HG03575 (cell line): ENCODE measurements around the gene C4orf33.
"Not testable (repeated sequence)": the region's sequence is repeated elsewhere in the genome, so short reads cannot be mapped to it uniquely, and the experiment has no call there.

Experiments
- ATAC-seq: cut with Tn5 transposase; IDR thresholded peaks from one replicate; pipeline ENCODE4 v1.9.1; 2021; ENCODE audit not compliant: unreplicated experiment, insufficient number of reproducible peaks, low FRiP score; ENCODE audit errors: extremely low read depth

The C4orf33 gene

DNA sequence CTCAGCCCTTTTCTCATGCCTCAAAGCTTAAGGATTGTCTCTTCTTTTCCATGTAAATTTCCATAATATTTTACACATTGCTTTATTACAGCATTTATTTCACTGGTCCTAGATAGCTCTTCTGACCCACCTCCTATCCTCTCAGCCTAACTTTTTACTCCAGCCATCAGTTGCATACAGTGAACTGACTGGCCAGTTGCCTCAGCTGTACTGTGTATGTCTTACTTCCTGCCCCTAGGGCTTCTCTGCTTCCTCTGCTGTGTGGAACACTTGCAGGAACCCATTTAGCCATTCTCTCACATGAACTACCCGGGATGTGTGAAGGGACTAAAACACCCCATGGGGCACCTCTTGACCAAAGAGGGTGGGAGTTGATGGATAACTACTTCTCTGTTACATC is 18.0 kb downstream of the C4orf33 start:
- ATAC-seq = no peak

DNA sequence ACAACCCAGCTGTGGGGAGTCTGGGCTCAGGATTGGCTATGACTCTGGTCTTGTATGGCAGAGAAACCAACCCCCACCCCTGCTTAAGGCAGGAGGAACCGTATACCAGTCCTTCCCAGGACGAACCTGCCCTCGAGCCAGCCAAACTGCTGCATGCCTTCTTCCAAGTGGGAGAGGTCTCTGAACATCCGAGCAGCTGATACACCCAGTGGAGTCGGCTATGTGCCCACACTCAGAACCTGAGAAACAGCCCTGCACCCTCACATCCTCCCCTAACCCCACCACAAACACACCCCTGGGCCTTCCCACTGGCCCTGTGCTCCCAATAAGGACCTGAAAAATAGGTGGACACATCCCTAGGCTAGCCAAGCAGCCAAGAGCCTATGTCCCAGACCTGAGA is 21.8 kb downstream of the C4orf33 start:
- no peak for ATAC-seq

DNA sequence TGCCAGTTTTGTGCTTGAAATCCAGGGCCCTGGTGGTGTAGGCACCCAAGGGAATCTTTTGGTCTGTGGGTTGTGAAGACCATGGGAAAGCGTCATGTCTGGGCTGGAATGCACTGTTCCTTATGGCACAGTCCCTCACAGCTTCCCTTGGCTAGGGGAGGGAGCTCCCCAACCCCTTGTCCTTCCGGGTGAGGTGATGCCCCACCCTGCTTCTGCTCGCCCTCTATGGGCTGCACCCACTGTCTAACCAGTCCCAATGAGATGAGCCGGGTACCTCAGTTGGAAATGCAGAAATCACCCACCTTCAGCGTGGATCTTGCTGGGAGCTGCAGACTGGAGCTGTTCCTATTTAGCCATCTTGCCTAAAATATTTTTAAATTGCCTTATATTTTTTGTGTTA is 30.7 kb downstream of the C4orf33 start:
- ATAC-seq = not testable (repeated sequence)

DNA sequence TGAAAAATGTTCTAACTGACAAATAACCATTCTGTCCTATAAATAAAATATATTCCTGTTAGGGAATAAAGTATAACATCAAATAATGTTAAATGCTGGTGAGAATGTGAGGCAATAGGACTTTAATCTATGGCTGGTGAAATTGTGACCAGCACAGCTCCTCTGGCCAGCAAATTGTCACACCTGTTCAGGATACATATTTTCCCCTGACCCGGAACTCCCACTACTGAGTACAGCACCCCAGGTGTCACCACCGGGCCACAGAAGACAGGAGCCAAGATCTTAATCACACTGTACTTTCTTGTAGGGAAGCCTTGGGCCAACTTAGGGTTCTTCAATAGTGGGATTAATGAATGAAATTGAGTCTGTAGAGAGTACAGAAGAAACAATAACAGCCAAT is 33.2 kb downstream of the C4orf33 start:
- no peak for ATAC-seq

DNA sequence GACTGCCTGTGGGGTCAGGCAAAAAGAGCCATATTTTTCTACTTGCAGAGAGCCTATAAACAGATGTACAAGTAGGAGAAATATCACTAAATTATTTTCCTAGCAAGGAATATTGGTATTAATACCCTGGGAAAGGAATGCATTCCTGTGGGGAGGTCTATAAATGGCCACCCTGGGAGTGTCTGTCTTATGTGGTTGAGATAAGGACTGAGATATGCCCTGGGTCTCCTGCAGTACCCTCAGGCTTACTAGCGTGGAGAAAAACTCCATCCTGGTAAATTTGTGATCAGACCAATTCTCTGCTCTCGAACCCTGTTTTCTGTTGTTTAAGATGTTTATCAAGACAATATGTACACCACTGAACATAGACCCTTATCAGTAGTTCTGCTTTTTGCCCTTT is 35.4 kb downstream of the C4orf33 start:
- ATAC-seq = no peak

GRCh38 chr4:129136433-129136832 is 40.5 kb downstream of the C4orf33 start:
- no peak for ATAC-seq

- ATAC-seq = no peak
Measured at GRCh38 chr4:129138810-129139496, 43.0 kb downstream of the C4orf33 start.

GRCh38 chr4:129140521-129140920 is 44.6 kb downstream of the C4orf33 start:
- no peak for ATAC-seq

DNA sequence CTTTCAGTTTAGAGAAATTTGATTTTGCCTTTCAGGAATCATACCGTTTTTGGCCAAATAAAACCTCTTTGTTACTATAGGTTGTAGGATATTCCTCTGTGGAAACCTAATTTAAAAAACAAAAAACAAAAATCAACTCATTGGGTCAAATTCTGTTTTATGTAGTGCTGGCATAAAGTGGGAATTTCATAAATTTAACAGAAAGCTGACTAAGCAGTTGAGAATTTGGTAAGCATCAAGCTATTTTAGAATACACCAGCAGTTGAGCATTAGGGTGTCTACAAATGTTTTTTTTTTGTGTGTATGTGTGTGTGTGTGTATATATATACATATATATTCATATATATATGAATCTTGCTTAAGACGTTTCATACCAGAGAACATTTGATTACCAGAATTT is 47.4 kb downstream of the C4orf33 start:
- ATAC-seq = no peak

GRCh38 chr4:129144755-129145206 is 48.8 kb downstream of the C4orf33 start:
- ATAC-seq = no peak

DNA sequence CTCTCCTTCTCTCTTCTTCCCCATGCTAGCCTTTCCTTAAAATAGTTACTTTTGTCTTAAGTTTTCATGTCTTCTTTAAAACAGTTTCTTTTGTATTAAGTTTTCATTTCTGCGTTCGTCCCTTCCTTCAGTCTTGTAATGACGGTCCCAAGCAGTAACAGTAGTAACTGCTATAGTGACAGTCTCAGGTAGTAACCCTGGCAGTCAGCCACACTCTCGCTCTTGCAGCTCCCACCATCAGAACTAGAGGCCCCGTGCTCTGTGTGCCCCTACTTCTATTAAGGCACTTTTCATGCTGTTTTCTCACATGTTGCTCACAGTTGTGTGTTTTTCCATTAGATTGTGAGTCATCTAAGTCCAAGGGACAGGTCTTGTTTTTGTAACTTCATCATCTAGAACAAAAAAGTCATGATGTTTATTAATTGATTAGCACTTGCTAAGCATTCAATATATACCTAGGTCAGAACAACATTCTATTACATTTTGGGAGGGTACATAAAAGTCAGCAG is 49.3 kb downstream of the C4orf33 start:
- no peak for ATAC-seq

GRCh38 chr4:129146639-129147038 is 50.7 kb downstream of the C4orf33 start:
- ATAC-seq = no peak

- ATAC-seq = no peak
Measured at GRCh38 chr4:129148892-129149291, 52.9 kb downstream of the C4orf33 start.

GRCh38 chr4:129149906-129150305 is 54.0 kb downstream of the C4orf33 start:
- no peak for ATAC-seq

DNA sequence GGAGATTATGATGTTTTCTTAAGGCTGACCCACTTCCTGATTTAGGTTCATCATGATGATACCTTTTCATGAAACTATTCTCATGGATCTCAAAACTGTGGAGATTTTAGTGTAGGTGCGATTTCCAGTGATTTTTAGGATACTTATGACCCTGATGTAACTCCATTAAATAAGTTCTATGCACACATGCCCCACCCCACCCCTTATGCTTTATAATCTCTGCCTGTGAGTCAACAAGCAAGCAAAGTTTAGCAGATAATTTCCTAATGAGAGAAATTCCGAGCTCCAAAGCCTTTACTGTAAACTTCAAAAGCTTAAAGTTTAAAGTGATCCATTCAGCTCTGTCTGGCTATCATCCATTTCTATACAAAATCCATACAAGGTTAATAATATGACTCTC is 56.4 kb downstream of the C4orf33 start:
- no peak for ATAC-seq

DNA sequence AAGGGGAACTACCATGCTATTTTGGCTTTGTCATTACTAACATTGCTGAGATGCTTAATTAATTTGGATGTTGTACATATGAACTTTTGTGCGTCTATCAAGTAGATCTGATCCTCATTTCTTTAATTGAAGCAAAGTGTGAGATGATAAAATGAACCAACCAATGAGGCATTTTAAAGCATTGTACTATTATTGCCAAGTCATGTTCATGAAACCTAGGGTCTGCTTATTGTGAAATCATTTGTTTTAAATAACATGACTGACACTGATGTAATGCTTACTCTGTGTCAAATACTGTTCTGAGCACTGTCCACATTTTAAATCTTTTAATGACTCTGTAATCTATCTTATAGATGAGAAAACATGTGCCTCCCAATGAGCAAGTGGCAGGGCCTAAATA is 57.7 kb downstream of the C4orf33 start:
- ATAC-seq = no peak

- ATAC-seq = no peak
Measured at GRCh38 chr4:129162450-129162849, 66.5 kb downstream of the C4orf33 start.

DNA sequence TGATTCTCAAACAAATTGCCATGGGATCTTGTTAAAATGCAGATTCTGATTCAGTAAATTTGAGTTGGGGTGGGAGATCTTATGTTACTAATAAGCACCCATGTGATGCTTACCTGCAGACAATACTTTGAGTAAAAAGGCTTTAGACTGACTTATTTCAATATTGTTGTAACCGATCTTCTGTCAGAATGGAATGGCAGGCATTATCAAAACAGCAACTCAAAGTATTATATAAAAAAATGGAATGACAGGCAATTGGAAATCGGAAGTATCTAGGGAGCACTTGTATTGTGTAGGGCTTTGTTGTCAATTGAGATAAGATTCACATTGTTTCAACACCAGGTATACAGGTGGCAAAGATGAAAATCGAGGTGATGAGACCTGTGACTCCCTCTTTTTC is 67.5 kb downstream of the C4orf33 start:
- ATAC-seq = no peak

DNA sequence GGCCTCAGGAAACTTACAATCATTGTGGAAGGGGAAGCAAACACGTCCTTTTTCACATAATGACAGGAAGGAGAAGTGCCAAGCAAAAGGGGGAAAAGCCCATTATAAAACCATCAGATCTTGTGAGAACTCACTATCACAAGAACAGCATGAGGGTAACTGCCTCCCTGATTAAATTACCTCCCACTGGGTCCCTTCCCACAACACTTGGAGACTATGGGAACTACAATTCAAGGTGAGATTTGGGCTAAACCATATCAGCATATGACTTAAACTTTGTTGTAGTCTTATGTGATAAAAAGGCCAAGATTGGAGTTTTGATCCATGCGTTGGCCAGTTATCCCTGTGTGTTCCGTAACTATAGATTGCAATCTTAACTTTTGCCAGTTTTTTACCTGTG is 68.3 kb downstream of the C4orf33 start:
- no peak for ATAC-seq
